MCF 10A (cell line): ENCODE results near the gene ADD3. TPM values are rescaled to one million over a fixed set of nuclear protein-coding genes. Genes with fewer than 3 reads are reported as not detected.

Source experiments
- BruUV-seq: library from RNA; stranded (reverse); fragments of 400-500 nt; replicated peaks from 2 replicates; lab custom pipeline; 2021; lab: Mats Ljungman, UMichigan
- CTCF ChIA-PET: fragments of 300-600 bp; sonication (Branson Sonifier 250); formaldehyde crosslinking; extraction: SDS; loops from one replicate; lab custom pipeline; 2021; ENCODE audit warnings: antibody characterized with exemption, inconsistent platforms; lab: Yijun Ruan, JAX
- POLR2A ChIA-PET: fragments of 300-600, 350-650 bp; sonication (Branson Sonifier 250); formaldehyde crosslinking; extraction: SDS; loops from one replicate; lab custom pipeline; 2020; ENCODE audit warnings: antibody characterized with exemption, inconsistent platforms; lab: Yijun Ruan, JAX
- DNase-seq: peaks from one replicate; pipeline ENCODE4 v3.0.0-alpha.2; 2018; ENCODE audit not compliant: unreplicated experiment
- H3K27ac Mint-ChIP-seq: one replicate; pipeline ENCODE4 v1.8.0; 2022; ENCODE audit warnings: mild to moderate bottlenecking, low read depth, mixed read lengths; ENCODE audit not compliant: unreplicated experiment
- H3K27me3 Mint-ChIP-seq: one replicate; pipeline ENCODE4 v1.8.0; 2022; ENCODE audit warnings: mixed read lengths; ENCODE audit not compliant: insufficient read depth, unreplicated experiment
- H3K36me3 Mint-ChIP-seq: one replicate; pipeline ENCODE4 v1.8.0; 2022; ENCODE audit warnings: mild to moderate bottlenecking, moderate library complexity, mixed read lengths; ENCODE audit not compliant: insufficient read depth, unreplicated experiment
- H3K4me1 Mint-ChIP-seq: one replicate; pipeline ENCODE4 v1.8.0; 2022; ENCODE audit warnings: mixed read lengths; ENCODE audit not compliant: insufficient read depth, unreplicated experiment
- H3K4me3 Mint-ChIP-seq: one replicate; pipeline ENCODE4 v1.8.0; 2022; ENCODE audit warnings: mild to moderate bottlenecking, moderate library complexity, mixed read lengths; ENCODE audit not compliant: unreplicated experiment
- H3K9me3 Mint-ChIP-seq: one replicate; pipeline ENCODE4 v1.8.0; 2022; ENCODE audit warnings: mixed read lengths; ENCODE audit not compliant: unreplicated experiment
- CTCF ChIP-seq: fragments of 200-600 bp; IDR thresholded peaks from one replicate; pipeline ENCODE4 v1.8.0; 2022; ENCODE audit warnings: antibody characterized with exemption, mild to moderate bottlenecking; ENCODE audit not compliant: unreplicated experiment
- intact Hi-C: fragments of 100-400 bp; cut with micrococcal nuclease; formaldehyde crosslinking; loops from 2 replicates; pipeline ENCODE4 v1.14.1; 2022
- total RNA-seq: library from RNA; stranded (reverse); gene quantifications from 2 replicates; pipeline ENCODE4 v1.2.3, GENCODE V29; 2022

ADD3 gene
- total RNA-seq, 1 experiment from 2014 or later: 14.5 TPM

GRCh38 chr10:110163192-110163773 lies 155.5 kb downstream of the ADD3 start:
- no peak overlapping the region for H3K4me3 Mint-ChIP-seq
- BruUV-seq: no TSS peak
- H3K27me3 Mint-ChIP-seq: peaks cover 11% of the 10 kb centered on the region
- H3K4me1 Mint-ChIP-seq: no peaks in the 10 kb centered on the region
- no peak overlapping the region for H3K27ac Mint-ChIP-seq
- TF ChIP-seq CTCF: no peak
- no peaks in the 10 kb centered on the region for H3K9me3 Mint-ChIP-seq
- ChIA-PET CTCF (interaction anchor here (0.6 kb wide), 1 partner anchor 26 kb away, joined by 3 read pairs; no protein-coding TSS in a partner anchor), POLR2A (no interaction called here)
- H3K36me3 Mint-ChIP-seq: no peaks in the 10 kb centered on the region
- no peak for DNase-seq
- intact Hi-C loops: no loop called here

- Mint-ChIP-seq H3K36me3 (no peaks in the 10 kb centered on the region), H3K4me1 (no peaks in the 10 kb centered on the region), H3K27me3 (peaks cover 11% of the 10 kb centered on the region), H3K9me3 (no peaks in the 10 kb centered on the region), H3K4me3 (no peak overlapping the region), H3K27ac (no peak overlapping the region)
- intact Hi-C loops: no loop called here
- BruUV-seq: no TSS peak
- CTCF ChIA-PET: interaction anchor here (0.6 kb wide), 1 partner anchor 26 kb away, joined by 3 read pairs; no protein-coding TSS in a partner anchor
- DNase-seq: no peak
- TF ChIP-seq CTCF: no peak
- POLR2A ChIA-PET: interaction anchor here (0.7 kb wide), 2 partner anchors 14 to 109 kb away, joined by 3 read pairs; no protein-coding TSS in a partner anchor
Measured at GRCh38 chr10:110163841-110164240, 156.1 kb downstream of the ADD3 start.

- Mint-ChIP-seq H3K4me3 (no peak overlapping the region), H3K4me1 (no peaks in the 10 kb centered on the region), H3K9me3 (no peaks in the 10 kb centered on the region), H3K36me3 (no peaks in the 10 kb centered on the region), H3K27ac (no peak overlapping the region), H3K27me3 (peaks cover 21% of the 10 kb centered on the region)
- POLR2A ChIA-PET: no interaction called here
- intact Hi-C loops: no loop called here
- no peak for TF ChIP-seq CTCF
- CTCF ChIA-PET: interaction anchor here (1.0 to 1.6 kb wide), 2 partner anchors 16 to 27 kb away, joined by 3 to 4 read pairs; no protein-coding TSS in a partner anchor
- no peak for DNase-seq
- BruUV-seq: no TSS peak
Measured at GRCh38 chr10:110165239-110165638, 157.5 kb downstream of the ADD3 start.

GRCh38 chr10:110167149-110167548 lies 159.4 kb downstream of the ADD3 start:
- TF ChIP-seq CTCF: no peak
- Mint-ChIP-seq H3K27me3 (peaks cover 22% of the 10 kb centered on the region), H3K4me1 (peaks cover 3% of the 10 kb centered on the region), H3K4me3 (no peak overlapping the region), H3K27ac (no peak overlapping the region), H3K9me3 (no peaks in the 10 kb centered on the region), H3K36me3 (no peaks in the 10 kb centered on the region)
- no TSS peak for BruUV-seq
- no peak for DNase-seq
- ChIA-PET CTCF (interaction anchor here (0.6 kb wide), 3 partner anchors 9 to 62 kb away, joined by 3 to 4 read pairs (median 3); no protein-coding TSS in a partner anchor), POLR2A (interaction anchor here (1.7 kb wide), 1 partner anchor 42 kb away, joined by 6 read pairs; no protein-coding TSS in a partner anchor)
- intact Hi-C loops: no loop called here
